GM13976 (cell line): ENCODE data around the gene AADAT.
"Not testable (repeated sequence)": the region's sequence is repeated elsewhere in the genome, so short reads cannot be mapped to it uniquely, and the experiment has no call there.

ENCODE experiments used
- DNase-seq: peaks from one replicate; pipeline ENCODE4 v3.0.0; 2012; ENCODE audit warnings: low spot score
- CTCF ChIP-seq: IDR thresholded peaks from 2 replicates; pipeline ENCODE4 v1.5.1; 2012; ENCODE audit warnings: borderline replicate concordance, mild to moderate bottlenecking; ENCODE audit not compliant: insufficient read depth; ENCODE audit errors: extremely low read depth, missing control alignments, control extremely low read depth
- in situ Hi-C: fragments of 300-500 bp; cut with MboI; formaldehyde crosslinking; loops from one replicate; pipeline ENCODE4 v1.12.0; 2022; ENCODE audit warnings: low sequenced_read_pairs, mixed read lengths, inconsistent platforms; ENCODE audit not compliant: unreplicated experiment

AADAT gene

GRCh38 chr4:170109586-170110284 is 20.0 kb upstream of the AADAT start:
- no peak for DNase-seq
- in situ Hi-C loops = no loop called here
- TF ChIP-seq CTCF = no peak

DNA sequence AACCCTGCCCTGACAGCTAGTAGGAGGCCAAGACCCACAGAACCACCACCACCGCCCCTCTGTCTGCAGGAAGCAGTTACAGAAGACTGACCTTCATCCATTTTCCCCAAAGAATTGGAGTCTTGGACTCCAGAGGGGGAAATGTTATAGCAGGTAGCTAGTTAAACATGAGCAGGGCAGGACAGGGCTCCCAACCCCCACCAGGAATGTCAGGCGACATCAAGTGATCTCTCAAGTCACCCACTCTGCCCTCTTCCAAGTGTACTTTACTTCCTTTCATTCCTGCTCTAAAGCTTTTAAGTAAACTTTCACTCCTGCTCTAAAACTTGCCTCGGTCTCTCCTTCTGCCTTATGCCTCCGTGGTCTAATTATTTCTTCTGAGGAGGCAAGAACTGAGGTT is 17.1 kb upstream of the AADAT start:
- no peak for DNase-seq
- no peak for TF ChIP-seq CTCF
- in situ Hi-C loops = no loop called here

- in situ Hi-C loops = no loop called here
- DNase-seq = no peak
These were observed 12.7 kb upstream of the AADAT start for GRCh38 chr4:170102426-170102825.

GRCh38 chr4:170098171-170098570 is 8.4 kb upstream of the AADAT start:
- in situ Hi-C loops, DNase-seq: not testable (repeated sequence)

More at GRCh38 chr4:170102426-170102825, 12.7 kb upstream of the AADAT start:
- TF ChIP-seq CTCF = no peak

GRCh38 chr4:170097681-170098080 is 7.9 kb upstream of the AADAT start:
- TF ChIP-seq CTCF = no peak
- in situ Hi-C loops = no loop called here
- DNase-seq = no peak

GRCh38 chr4:170093973-170094535 is 4.3 kb upstream of the AADAT start:
- TF ChIP-seq CTCF = no peak
- DNase-seq = no peak
- in situ Hi-C loops = no loop called here

DNA sequence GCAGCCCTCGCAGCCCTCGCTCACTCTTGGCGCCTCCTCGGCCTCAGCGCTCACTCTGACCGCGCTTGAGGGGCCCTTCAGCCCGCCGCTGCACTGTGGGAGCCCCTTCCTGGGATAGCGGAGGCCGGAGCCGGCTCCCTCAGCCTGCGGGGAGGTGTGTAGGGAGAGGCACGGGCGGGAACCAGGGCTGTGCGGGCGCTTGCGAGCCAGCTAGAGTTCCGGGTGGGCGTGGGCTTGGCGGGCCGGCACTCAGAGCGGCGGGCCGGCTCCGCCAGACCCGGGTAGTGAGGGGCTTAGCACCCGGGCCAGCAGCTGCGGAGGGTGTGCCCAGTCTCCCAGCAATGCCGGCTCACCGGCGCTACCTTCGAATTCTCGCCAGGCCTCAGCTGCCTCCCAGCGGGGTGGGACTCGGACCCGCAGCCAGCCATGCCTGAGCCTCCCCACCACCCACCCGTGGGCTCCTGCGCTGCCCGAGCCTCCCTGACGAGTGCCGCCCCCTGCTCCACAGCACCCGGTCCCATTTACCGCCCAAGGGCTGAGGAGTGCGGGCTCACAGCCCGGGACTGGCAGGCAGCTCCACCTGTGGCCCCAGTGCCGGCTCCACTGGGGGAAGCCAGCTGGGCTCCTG is 1.4 kb upstream of the AADAT start:
- in situ Hi-C loops = no loop called here
- DNase-seq = no peak
- no peak for TF ChIP-seq CTCF
